ENCODE results near the gene USP25.

Gene USP25

DNA sequence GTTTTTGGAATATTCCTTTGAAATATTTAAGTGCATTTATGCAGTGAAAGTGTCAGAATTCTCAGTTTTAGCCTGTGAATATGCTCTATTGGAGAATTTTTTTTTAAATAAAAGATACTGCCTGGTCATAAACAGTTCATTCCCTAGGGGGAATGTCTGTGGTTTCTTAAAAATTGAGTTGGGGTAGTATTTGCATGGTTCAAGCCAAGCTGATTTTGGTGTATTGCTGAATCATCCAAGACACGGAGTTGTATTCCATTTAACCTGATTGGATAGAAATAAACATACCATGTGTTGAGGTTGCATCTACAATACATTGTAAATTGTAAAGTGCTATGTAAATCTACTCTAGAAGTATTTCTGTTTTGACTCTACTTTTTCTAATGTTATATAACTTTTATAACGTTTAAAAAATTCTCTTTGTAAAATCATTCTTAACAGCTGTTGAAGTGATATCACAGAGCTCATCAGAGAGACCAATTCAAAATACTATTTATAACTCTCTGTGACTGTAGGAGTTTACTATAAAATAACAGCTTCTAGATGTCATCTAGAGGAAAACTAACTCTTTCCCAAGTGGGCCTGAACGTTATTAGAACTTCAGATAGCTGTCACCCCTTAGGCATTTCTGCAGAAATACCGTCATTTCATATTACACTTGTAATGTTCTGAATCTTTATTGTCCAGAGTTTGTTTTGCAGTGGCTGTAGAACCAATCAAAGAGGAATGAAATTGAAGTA, 199.1 kb downstream of the USP25 start:
- DNase-seq (ENCODE audit: insufficient read length, low spot score): no peak
- FAIRE-seq: no peak

DNA sequence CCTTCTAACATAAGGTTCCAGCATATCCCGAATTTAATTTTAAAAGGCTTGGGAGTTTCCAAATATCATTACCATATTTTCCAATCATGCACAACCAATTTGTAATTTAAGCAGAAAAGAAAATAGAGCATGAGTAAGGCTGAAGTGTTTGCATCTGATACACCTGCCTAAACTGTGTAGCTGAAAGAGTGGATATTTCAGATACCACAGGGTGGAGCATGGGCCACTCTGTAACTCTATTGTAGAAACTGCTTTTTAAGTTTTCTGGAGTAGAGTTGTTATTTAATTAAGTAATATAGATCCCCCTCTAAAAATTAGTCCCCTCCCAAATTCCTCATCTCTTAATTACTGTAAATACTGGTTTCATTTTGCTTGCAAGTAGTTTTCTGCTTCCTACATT, 199.8 kb downstream of the USP25 start:
- DNase-seq (ENCODE audit: insufficient read length, low spot score) (no peak), FAIRE-seq (no peak)
